Chondrocyte (in vitro differentiated cells): ENCODE data around the gene TJP3. TPM values are rescaled to one million over a fixed set of nuclear protein-coding genes. Genes with fewer than 3 reads are reported as not detected.

Source experiments
- DNase-seq: peaks from one replicate; pipeline ENCODE4 v3.0.0; 2021; ENCODE audit warnings: mixed read lengths, low spot score
- H3K27ac Mint-ChIP-seq: one replicate; pipeline ENCODE4 v1.8.0; 2021; ENCODE audit warnings: mild to moderate bottlenecking, moderate library complexity, mixed read lengths; ENCODE audit not compliant: unreplicated experiment
- H3K27me3 Mint-ChIP-seq: 2 replicates; pipeline ENCODE4 v1.8.0; 2021; ENCODE audit warnings: low read depth, mixed read lengths
- H3K36me3 Mint-ChIP-seq: 2 replicates; pipeline ENCODE4 v1.8.0; 2021; ENCODE audit warnings: low read depth, mixed read lengths
- H3K4me1 Mint-ChIP-seq: 2 replicates; pipeline ENCODE4 v1.8.0; 2021; ENCODE audit warnings: low read depth, mild to moderate bottlenecking, mixed read lengths
- H3K4me3 Mint-ChIP-seq: one replicate; pipeline ENCODE4 v1.8.0; 2021; ENCODE audit warnings: mild to moderate bottlenecking, moderate library complexity, mixed read lengths; ENCODE audit not compliant: unreplicated experiment
- H3K9me3 Mint-ChIP-seq: 2 replicates; pipeline ENCODE4 v1.8.0; 2021; ENCODE audit warnings: low read depth, mixed read lengths
- CTCF ChIP-seq: fragments of 200-600 bp; sonication (generic); IDR thresholded peaks from 2 replicates; pipeline ENCODE4 v1.5.0; 2021; ENCODE audit warnings: antibody characterized with exemption, mild to moderate bottlenecking, moderate library complexity
- total RNA-seq: library from RNA; stranded (reverse); gene quantifications from 3 replicates; pipeline ENCODE4 v1.2.1, GENCODE V29; 2021

TJP3 gene
- total RNA-seq, 1 donor from 2014 or later = not detected

DNA sequence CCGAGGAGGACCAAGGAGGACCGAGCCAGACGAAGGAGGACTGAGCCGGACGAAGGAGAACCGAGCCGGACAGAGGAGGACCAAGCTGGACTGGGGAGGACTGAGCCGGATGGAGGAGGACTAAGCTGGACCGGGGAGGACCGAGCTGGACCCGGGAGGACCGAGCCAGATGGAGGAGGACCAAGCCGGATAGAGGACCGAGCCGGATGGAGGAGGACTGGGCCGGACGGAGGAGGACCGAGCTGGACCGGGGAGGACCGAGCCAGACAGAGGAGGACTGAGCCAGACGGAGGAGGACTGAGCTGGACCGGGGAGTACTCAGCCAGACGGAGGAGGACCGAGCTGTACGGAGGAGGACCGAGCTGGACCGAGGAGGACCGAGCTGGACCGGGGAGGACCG lies 11.1 kb upstream of the TJP3 start:
- H3K27ac Mint-ChIP-seq = no peak overlapping the region
- no peaks in the 10 kb centered on the region for H3K27me3 Mint-ChIP-seq
- TF ChIP-seq CTCF = no peak
- no peak overlapping the region for H3K4me3 Mint-ChIP-seq
- DNase-seq = no peak
- H3K9me3 Mint-ChIP-seq = no peaks in the 10 kb centered on the region
- H3K36me3 Mint-ChIP-seq = no peaks in the 10 kb centered on the region
- peaks cover 35% of the 10 kb centered on the region for H3K4me1 Mint-ChIP-seq

DNA sequence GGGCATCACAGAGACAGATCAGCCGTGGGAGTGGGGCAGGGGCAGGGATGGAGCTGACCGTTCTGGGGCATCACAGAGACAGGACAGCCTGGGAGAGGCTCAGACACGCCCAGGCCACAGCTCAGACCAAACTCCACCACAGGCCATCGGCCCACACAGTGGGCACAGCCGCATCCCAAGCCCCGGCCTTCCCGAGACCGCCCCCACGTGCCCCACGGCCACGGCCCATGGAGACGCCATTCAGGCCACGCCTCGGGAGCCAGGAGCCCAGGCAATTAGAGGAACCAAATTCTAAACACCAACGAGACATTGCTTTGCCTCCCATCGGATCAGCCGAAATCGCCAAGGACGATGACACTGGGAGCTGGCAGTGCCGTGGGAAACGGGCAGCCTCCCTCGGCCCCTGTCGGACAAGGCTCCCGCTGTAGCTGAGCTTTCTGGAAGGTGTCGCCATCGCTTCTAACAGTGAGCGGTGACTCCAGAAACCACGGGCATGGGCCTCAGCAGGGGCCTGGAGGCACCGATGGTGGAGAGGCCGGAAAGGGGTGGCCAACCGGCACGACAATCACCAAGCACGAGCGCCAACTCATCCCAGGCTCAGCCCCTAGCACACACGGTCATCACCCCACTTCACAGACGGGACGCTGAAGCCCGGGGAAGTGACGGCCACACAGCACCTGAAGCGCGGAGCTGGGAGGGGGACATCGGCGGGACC lies 10.4 kb upstream of the TJP3 start:
- TF ChIP-seq CTCF = no peak
- no peaks in the 10 kb centered on the region for H3K27me3 Mint-ChIP-seq

GRCh38 chr19:3698386-3698950 lies 9.7 kb upstream of the TJP3 start:
- peak overlapping the region; percentile 49 for H3K4me3 Mint-ChIP-seq
- no peak for DNase-seq
- H3K4me1 Mint-ChIP-seq = peaks cover 28% of the 10 kb centered on the region
- peak overlapping the region; percentile 36 for H3K27ac Mint-ChIP-seq
- TF ChIP-seq CTCF = no peak
- no peaks in the 10 kb centered on the region for H3K9me3 Mint-ChIP-seq
- no peaks in the 10 kb centered on the region for H3K36me3 Mint-ChIP-seq
- H3K27me3 Mint-ChIP-seq = no peaks in the 10 kb centered on the region

More for the DNA sequence above, 10.4 kb upstream of the TJP3 start:
- Mint-ChIP-seq H3K9me3 (no peaks in the 10 kb centered on the region), H3K4me3 (peak overlapping the region; percentile 49), H3K27ac (peak overlapping the region; percentile 36), H3K36me3 (no peaks in the 10 kb centered on the region), H3K4me1 (peaks cover 30% of the 10 kb centered on the region)
- DNase-seq = no peak

- Mint-ChIP-seq H3K4me1 (peaks cover 28% of the 10 kb centered on the region), H3K27ac (peak overlapping the region; percentile 91), H3K4me3 (peak overlapping the region; percentile 92), H3K27me3 (no peaks in the 10 kb centered on the region), H3K36me3 (no peaks in the 10 kb centered on the region), H3K9me3 (no peaks in the 10 kb centered on the region)
- no peak for TF ChIP-seq CTCF
- no peak for DNase-seq
Measured at GRCh38 chr19:3698974-3699740, 9.0 kb upstream of the TJP3 start.

DNA sequence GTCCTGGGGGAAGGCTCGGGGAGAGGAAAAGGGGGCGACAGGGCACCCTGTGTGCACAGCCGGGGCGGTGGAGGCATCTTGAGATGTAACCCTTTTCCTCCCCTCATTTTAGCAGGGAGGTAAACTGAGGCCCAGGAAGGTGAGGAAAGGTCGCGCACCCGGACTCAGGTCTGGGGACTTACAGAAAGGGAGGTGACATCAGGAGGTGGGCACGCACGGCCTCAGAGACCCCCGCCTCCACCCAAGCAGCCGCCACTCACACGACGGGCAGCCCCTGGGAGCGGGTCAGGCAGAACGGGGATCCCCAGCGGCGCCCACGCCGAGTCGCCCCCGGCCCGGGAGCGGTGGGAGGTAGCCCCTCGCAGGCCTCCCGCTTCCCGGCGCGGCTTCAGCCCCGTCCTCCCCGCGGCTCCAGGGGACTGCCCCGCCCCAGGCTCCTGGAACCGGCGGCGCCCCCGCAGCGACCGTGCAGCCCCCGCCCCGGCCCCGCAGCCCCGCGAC lies 8.4 kb upstream of the TJP3 start:
- H3K4me3 Mint-ChIP-seq = peak overlapping the region; percentile 92
- no peaks in the 10 kb centered on the region for H3K27me3 Mint-ChIP-seq
- no peaks in the 10 kb centered on the region for H3K36me3 Mint-ChIP-seq
- peaks cover 24% of the 10 kb centered on the region for H3K4me1 Mint-ChIP-seq
- TF ChIP-seq CTCF = no peak
- H3K9me3 Mint-ChIP-seq = no peaks in the 10 kb centered on the region
- DNase-seq = no peak
- H3K27ac Mint-ChIP-seq = peak overlapping the region; percentile 91
